K562 (cell line): ENCODE data around the gene FKBP7. TPM values are rescaled to one million over a fixed set of nuclear protein-coding genes. Genes with fewer than 3 reads are reported as not detected.

Source experiments
- CBFA2T3 ChIP-seq: fragments of 450-650 bp; IDR thresholded peaks from 2 replicates; pipeline ENCODE4 v1.6.1; 2017
- CREB3L1 ChIP-seq: fragments of 450-650 bp; IDR thresholded peaks from 2 replicates; pipeline ENCODE4 v1.6.1; 2014; ENCODE audit warnings: low read depth, mild to moderate bottlenecking, moderate library complexity, borderline replicate concordance
- CREBBP ChIP-seq: IDR thresholded peaks from one replicate; pipeline ENCODE4 v1.6.1; 2012; ENCODE audit warnings: low read depth, mild to moderate bottlenecking, control low read depth, inconsistent platforms, low read length
- DEAF1 ChIP-seq: fragments of 450-650 bp; formaldehyde crosslinking; IDR thresholded peaks from 2 replicates; pipeline ENCODE4 v1.4.0; 2020; ENCODE audit warnings: mild to moderate bottlenecking, moderate library complexity
- FIP1L1 ChIP-seq: fragments of 200-400 bp; formaldehyde crosslinking; IDR thresholded peaks from 2 replicates; pipeline ENCODE4 v1.6.1; 2018; ENCODE audit warnings: mild to moderate bottlenecking, low read depth, low read length; ENCODE audit not compliant: poor library complexity, severe bottlenecking
- GMEB1 ChIP-seq: fragments of 250-450 bp; sonication (Bioruptor Pico); IDR thresholded peaks from 2 replicates; pipeline ENCODE4 v1.4.0; 2020; ENCODE audit warnings: mild to moderate bottlenecking
- HOMEZ ChIP-seq: fragments of 250-450 bp; sonication (Bioruptor Pico); IDR thresholded peaks from 2 replicates; pipeline ENCODE4 v1.4.0; 2020; ENCODE audit warnings: mild to moderate bottlenecking, moderate library complexity
- NCOA2 ChIP-seq, 2 experiments: fragments of 450-650 bp; IDR thresholded peaks; 2 replicates each; pipeline ENCODE4 v1.6.1; 2018; ENCODE audit warnings: mild to moderate bottlenecking in 2 of 2, moderate library complexity in 1 of 2; ENCODE audit not compliant: partially characterized antibody in 2 of 2
- NFE2 ChIP-seq: IDR thresholded peaks from 2 replicates; pipeline ENCODE4 v1.6.1; 2014; ENCODE audit warnings: antibody characterized with exemption, low read depth
- RBM17 ChIP-seq: fragments of 200-400 bp; formaldehyde crosslinking; IDR thresholded peaks from 2 replicates; pipeline ENCODE4 v1.6.1; 2017; ENCODE audit warnings: low read depth, mild to moderate bottlenecking, low read length, borderline replicate concordance
- TBL1XR1 ChIP-seq, 2 experiments: IDR thresholded peaks; 2 replicates each; pipeline ENCODE4 v1.6.1; 2012; ENCODE audit warnings: improper control_type of control experiment in 2 of 2, low read length in 2 of 2, mild to moderate bottlenecking in 1 of 2
- TCF3 ChIP-seq: sonication (generic); formaldehyde crosslinking; IDR thresholded peaks from 2 replicates; pipeline ENCODE4 v1.4.0; 2020; ENCODE audit warnings: mild to moderate bottlenecking, missing genetic modification reagents
- TGIF2 ChIP-seq: sonication (generic); formaldehyde crosslinking; IDR thresholded peaks from 2 replicates; pipeline ENCODE4 v1.8.1; 2022; ENCODE audit warnings: mild to moderate bottlenecking, missing genetic modification reagents, moderate library complexity
- THAP12 ChIP-seq: fragments of 250-450 bp; sonication (Bioruptor Pico); IDR thresholded peaks from 2 replicates; pipeline ENCODE4 v1.9.0; 2021; ENCODE audit warnings: mild to moderate bottlenecking, inconsistent platforms
- ZBTB49 ChIP-seq: sonication (generic); formaldehyde crosslinking; IDR thresholded peaks from 2 replicates; pipeline ENCODE4 v1.8.0; 2022; ENCODE audit warnings: missing genetic modification reagents, mild to moderate bottlenecking, borderline replicate concordance
- ZNF766 ChIP-seq: fragments of 200-800 bp; sonication (Bioruptor generic); conservative IDR thresholded peaks from 2 replicates; pipeline ENCODE4 v1.6.1; 2016; ENCODE audit warnings: missing genetic modification characterization, missing compliant biosample characterization
- polyA plus RNA-seq, 8 experiments: library from polyadenylated mRNA; depleted of rRNA in 4 of 8; stranded (reverse) in 5 of 8; unstranded in 3 of 8; fragments of >200 nt; fragmentation: Nextera tagmentation in 2 of 8; fragmentation: Illumina TruSeq in 1 of 8; extraction: Ambion mirVana in 2 of 8; extraction: Trizol in 1 of 8; gene quantifications; 2 replicates each; pipeline versions ENCODE4 v1.2.1 to v1.2.3, GENCODE V29; 2011 to 2014; ENCODE audit warnings: inconsistent platforms in 1 of 8, missing spikeins in 1 of 8
- total RNA-seq, 7 experiments: library from RNA; depleted of rRNA in 6 of 7; stranded (reverse); fragments of >200 nt in 6 of 7; fragmentation: Illumina TruSeq in 2 of 7; extraction: Trizol in 2 of 7; gene quantifications; 2 replicates each; pipeline versions ENCODE4 v1.2.1 to v1.2.3, GENCODE V29; 2011 to 2021; ENCODE audit warnings: low replicate concordance in 1 of 7

Gene FKBP7
- total and polyA plus RNA-seq, 9 of the 15 experiments (the other 6 are each of a cell fraction or from before 2014, with no cell fraction given), result 6.1 to 23.2 (median 19.0) TPM

GRCh38 chr2:178491612-178492011 lies 13.2 kb upstream of the FKBP7 start (continued):
- TF ChIP-seq HOMEZ (CRISPR knock-in tag) (no peak), RBM17 (no peak), ZBTB49 (no peak), CREBBP (no peak), TBL1XR1 (IDR thresholded peaks at IDR 0.05; ENCODE audit: low read length in 2 of 2) (no peak), DEAF1 (CRISPR knock-in tag) (no peak), THAP12 (CRISPR knock-in tag) (no peak), ZNF766 (CRISPR knock-in tag) (no peak), NFE2 (peak; percentile 24; the same call in 1 of the 2 replicates), TCF3 (CRISPR knock-in tag) (peak; percentile 71; the same call in 1 of the 2 replicates), FIP1L1 (no peak), GMEB1 (CRISPR knock-in tag) (no peak), CBFA2T3 (peak; percentile 64), CREB3L1 (no peak), TGIF2 (CRISPR knock-in tag) (no peak), NCOA2 (IDR thresholded peaks at IDR 0.05; ENCODE audit: partially characterized antibody in 2 of 2) (no peak)
